Left renal pelvis (tissue), 4 donors: ENCODE data around the gene PSMC5. TPM values are rescaled to one million over a fixed set of nuclear protein-coding genes. Genes with fewer than 3 reads are reported as not detected.
A peak's percentile ranks its signal among the peaks of the same experiment; 100 is the strongest.
"Not testable (repeated sequence)": the region's sequence is repeated elsewhere in the genome, so short reads cannot be mapped to it uniquely, and the experiment has no call there.

ENCODE experiments used
- DNase-seq, 4 donors: peaks; one replicate each; pipeline ENCODE4 v3.0.0-alpha.2; 2013; ENCODE audit warnings: low read depth in 4 of 4, low spot score in 3 of 4
- polyA plus RNA-seq, 4 donors: library from polyadenylated mRNA; unstranded; fragments of 120-200 nt; gene quantifications; one replicate each; pipeline ENCODE4 v1.2.1, GENCODE V29; 2013; ENCODE audit not compliant: insufficient read length in 4 of 4

PSMC5 gene
- polyA plus RNA-seq, 4 donors = 122 to 197 (median 173) TPM

- DNase-seq = no peak
Observed at GRCh38 chr17:63837480-63837879, 10.2 kb downstream of the PSMC5 start.

GRCh38 chr17:63837962-63838600 is 10.8 kb downstream of the PSMC5 start:
- DNase-seq = no peak

- peak in 1 of 4 donors; percentile 37 for DNase-seq
Observed at GRCh38 chr17:63838631-63839171, 11.5 kb downstream of the PSMC5 start.

GRCh38 chr17:63840591-63841349 is 13.5 kb downstream of the PSMC5 start:
- DNase-seq = no peak

GRCh38 chr17:63841350-63842172 is 14.3 kb downstream of the PSMC5 start:
- DNase-seq = no peak

- DNase-seq = no peak
Observed at GRCh38 chr17:63842173-63842539, 14.9 kb downstream of the PSMC5 start.

- DNase-seq = peak; percentile 94 to 99 (median 98)
Observed at GRCh38 chr17:63842540-63843386, 15.5 kb downstream of the PSMC5 start, which contains the start of gene SMARCD2. SMARCD2 (minus strand) TSS chr17:63842685; CDS start chr17:63842674, 11 bp downstream.

- DNase-seq = not testable (repeated sequence)
Observed at GRCh38 chr17:63843387-63843888, 16.2 kb downstream of the PSMC5 start.

- no peak for DNase-seq
Observed at GRCh38 chr17:63843910-63844677, 16.9 kb downstream of the PSMC5 start.

GRCh38 chr17:63845509-63845908 is 18.3 kb downstream of the PSMC5 start:
- DNase-seq = no peak

GRCh38 chr17:63847525-63848249 is 20.5 kb downstream of the PSMC5 start:
- no peak for DNase-seq

- peak in 2 of 4 donors; percentile 63 to 71 for DNase-seq
Observed at GRCh38 chr17:63848834-63849689, 21.8 kb downstream of the PSMC5 start.

GRCh38 chr17:63850401-63850800 is 23.2 kb downstream of the PSMC5 start:
- no peak for DNase-seq

GRCh38 chr17:63853260-63853659 is 26.0 kb downstream of the PSMC5 start:
- no peak for DNase-seq

- DNase-seq = no peak
Observed at GRCh38 chr17:63854709-63855108, 27.5 kb downstream of the PSMC5 start.

- DNase-seq = no peak
Observed at GRCh38 chr17:63855185-63855584, 28.0 kb downstream of the PSMC5 start.

GRCh38 chr17:63856425-63856824 is 29.2 kb downstream of the PSMC5 start:
- DNase-seq = not testable (repeated sequence)
